ENCODE results near the gene CEP95.

Gene CEP95

DNA sequence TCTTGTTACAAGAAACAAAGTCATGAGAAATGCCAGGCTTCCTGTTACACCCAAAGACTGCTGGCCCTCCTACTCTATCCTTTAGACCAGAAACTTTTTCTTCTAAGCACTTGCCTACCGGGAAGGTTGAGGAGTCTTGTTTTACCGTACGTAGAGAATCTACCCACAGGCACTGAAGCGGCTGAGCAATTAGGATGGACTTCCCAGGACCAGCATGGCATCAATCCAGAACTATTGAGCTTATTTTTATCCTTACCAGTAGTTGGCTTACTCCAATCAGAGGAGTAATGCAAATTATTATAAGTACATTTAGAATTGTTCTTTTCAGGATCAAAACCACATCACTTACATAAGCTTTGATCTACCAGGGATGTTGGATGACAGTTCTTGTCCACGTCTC, 25.6 kb downstream of the CEP95 start:
- Histone ChIP-seq H3K27me3 (ENCODE audit: low read depth, low read length) (no peaks in the 10 kb centered on the region), H3K4me1 (ENCODE audit: low read length) (no peaks in the 10 kb centered on the region), H3K9ac (ENCODE audit: low read length) (no peak overlapping the region), H3K4me3 (ENCODE audit: low read length) (no peak overlapping the region), H4K20me1 (ENCODE audit: insufficient read depth, low read length) (no peaks in the 10 kb centered on the region), H3K27ac (ENCODE audit: low read length) (no peak overlapping the region), H3K79me2 (ENCODE audit: low read length) (no peaks in the 10 kb centered on the region), H3K9me3 (ENCODE audit: insufficient read depth, low read length) (no peaks in the 10 kb centered on the region), H2AFZ (ENCODE audit: low read depth, low read length) (no peak overlapping the region), H3K4me2 (ENCODE audit: low read length) (no peak overlapping the region), H3K36me3 (replicated peaks; ENCODE audit: low read depth, low read length) (peaks cover 83% of the 10 kb centered on the region)
- no peak for TF ChIP-seq EZH2phosphoT487 (IDR thresholded peaks at IDR 0.05; ENCODE audit: low read depth)
- TF ChIP-seq, protein P1, sequence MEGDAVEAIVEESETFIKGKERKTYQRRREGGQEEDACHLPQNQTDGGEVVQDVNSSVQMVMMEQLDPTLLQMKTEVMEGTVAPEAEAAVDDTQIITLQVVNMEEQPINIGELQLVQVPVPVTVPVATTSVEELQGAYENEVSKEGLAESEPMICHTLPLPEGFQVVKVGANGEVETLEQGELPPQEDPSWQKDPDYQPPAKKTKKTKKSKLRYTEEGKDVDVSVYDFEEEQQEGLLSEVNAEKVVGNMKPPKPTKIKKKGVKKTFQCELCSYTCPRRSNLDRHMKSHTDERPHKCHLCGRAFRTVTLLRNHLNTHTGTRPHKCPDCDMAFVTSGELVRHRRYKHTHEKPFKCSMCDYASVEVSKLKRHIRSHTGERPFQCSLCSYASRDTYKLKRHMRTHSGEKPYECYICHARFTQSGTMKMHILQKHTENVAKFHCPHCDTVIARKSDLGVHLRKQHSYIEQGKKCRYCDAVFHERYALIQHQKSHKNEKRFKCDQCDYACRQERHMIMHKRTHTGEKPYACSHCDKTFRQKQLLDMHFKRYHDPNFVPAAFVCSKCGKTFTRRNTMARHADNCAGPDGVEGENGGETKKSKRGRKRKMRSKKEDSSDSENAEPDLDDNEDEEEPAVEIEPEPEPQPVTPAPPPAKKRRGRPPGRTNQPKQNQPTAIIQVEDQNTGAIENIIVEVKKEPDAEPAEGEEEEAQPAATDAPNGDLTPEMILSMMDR (IDR thresholded peaks at IDR 0.05; ENCODE audit: low read depth, low read length): no peak

- Histone ChIP-seq H3K27ac (ENCODE audit: low read length) (no peak overlapping the region), H4K20me1 (ENCODE audit: insufficient read depth, low read length) (no peaks in the 10 kb centered on the region)
These were observed 27.0 kb downstream of the CEP95 start for GRCh38 chr17:64533784-64534183.

DNA sequence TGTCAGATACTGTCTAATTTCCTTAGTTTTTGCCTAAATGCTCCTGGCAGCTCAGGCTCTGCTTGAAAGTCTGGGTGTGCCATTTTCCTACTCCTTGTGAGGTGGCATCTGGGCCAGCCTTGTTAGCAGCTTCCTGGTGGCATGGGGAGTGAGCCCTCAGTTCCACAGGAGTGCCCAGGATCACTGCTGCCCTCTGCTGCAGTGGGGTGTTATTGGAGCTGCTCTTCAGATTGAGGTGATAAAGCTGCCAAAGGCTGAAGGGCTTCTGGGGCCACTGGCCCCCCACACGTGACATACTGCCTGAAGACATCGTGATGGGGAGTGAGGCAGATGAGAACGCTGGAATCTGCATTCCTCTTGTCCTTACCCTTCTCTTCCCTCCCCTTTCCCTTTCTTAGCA, 27.4 kb downstream of the CEP95 start:
- H3K9ac ChIP-seq (ENCODE audit: low read length): no peak overlapping the region
- no peaks in the 10 kb centered on the region for H3K27me3 ChIP-seq (ENCODE audit: low read depth, low read length)
- TF ChIP-seq, protein P1 (IDR thresholded peaks at IDR 0.05; ENCODE audit: low read depth, low read length): peak; percentile 20; the same call in 1 of the 2 replicates
- no peak for TF ChIP-seq EZH2phosphoT487 (IDR thresholded peaks at IDR 0.05; ENCODE audit: low read depth)
- H3K4me1 ChIP-seq (ENCODE audit: low read length): no peaks in the 10 kb centered on the region
- no peaks in the 10 kb centered on the region for H3K79me2 ChIP-seq (ENCODE audit: low read length)
- peaks cover 84% of the 10 kb centered on the region for H3K36me3 ChIP-seq (replicated peaks; ENCODE audit: low read depth, low read length)
- H2AFZ ChIP-seq (ENCODE audit: low read depth, low read length): no peak overlapping the region
- H3K27ac ChIP-seq (ENCODE audit: low read length): no peak overlapping the region
- H3K9me3 ChIP-seq (ENCODE audit: insufficient read depth, low read length): no peaks in the 10 kb centered on the region
- H3K4me2 ChIP-seq (ENCODE audit: low read length): no peak overlapping the region
- H3K4me3 ChIP-seq (ENCODE audit: low read length): no peak overlapping the region
- no peaks in the 10 kb centered on the region for H4K20me1 ChIP-seq (ENCODE audit: insufficient read depth, low read length)

More at GRCh38 chr17:64533784-64534183, 27.0 kb downstream of the CEP95 start:
- H3K9ac ChIP-seq (ENCODE audit: low read length): no peak overlapping the region
- no peaks in the 10 kb centered on the region for H3K79me2 ChIP-seq (ENCODE audit: low read length)
- TF ChIP-seq, protein P1 (IDR thresholded peaks at IDR 0.05; ENCODE audit: low read depth, low read length): no peak
- no peak for TF ChIP-seq EZH2phosphoT487 (IDR thresholded peaks at IDR 0.05; ENCODE audit: low read depth)
- no peak overlapping the region for H3K4me2 ChIP-seq (ENCODE audit: low read length)
- peaks cover 84% of the 10 kb centered on the region for H3K36me3 ChIP-seq (replicated peaks; ENCODE audit: low read depth, low read length)
- H3K4me1 ChIP-seq (ENCODE audit: low read length): no peaks in the 10 kb centered on the region
- no peaks in the 10 kb centered on the region for H3K9me3 ChIP-seq (ENCODE audit: insufficient read depth, low read length)
- H3K27me3 ChIP-seq (ENCODE audit: low read depth, low read length): no peaks in the 10 kb centered on the region
- no peak overlapping the region for H2AFZ ChIP-seq (ENCODE audit: low read depth, low read length)
- H3K4me3 ChIP-seq (ENCODE audit: low read length): no peak overlapping the region

- Histone ChIP-seq H4K20me1 (ENCODE audit: insufficient read depth, low read length) (no peaks in the 10 kb centered on the region), H3K79me2 (ENCODE audit: low read length) (no peaks in the 10 kb centered on the region), H3K4me3 (ENCODE audit: low read length) (no peak overlapping the region), H3K9me3 (ENCODE audit: insufficient read depth, low read length) (no peaks in the 10 kb centered on the region), H2AFZ (ENCODE audit: low read depth, low read length) (no peak overlapping the region), H3K9ac (ENCODE audit: low read length) (no peak overlapping the region), H3K4me1 (ENCODE audit: low read length) (no peaks in the 10 kb centered on the region), H3K27ac (ENCODE audit: low read length) (no peak overlapping the region), H3K36me3 (replicated peaks; ENCODE audit: low read depth, low read length) (peaks cover 80% of the 10 kb centered on the region), H3K4me2 (ENCODE audit: low read length) (no peak overlapping the region), H3K27me3 (ENCODE audit: low read depth, low read length) (no peaks in the 10 kb centered on the region)
- TF ChIP-seq, protein P1 (IDR thresholded peaks at IDR 0.05; ENCODE audit: low read depth, low read length): no peak
- no peak for TF ChIP-seq EZH2phosphoT487 (IDR thresholded peaks at IDR 0.05; ENCODE audit: low read depth)
These were observed 28.6 kb downstream of the CEP95 start for GRCh38 chr17:64535357-64535756.
